B cell (primary cell): Measurements from ENCODE around the gene TARS2. TPM values are rescaled to one million over a fixed set of nuclear protein-coding genes. Genes with fewer than 3 reads are reported as not detected.

Source experiments
- ATAC-seq: fragments of 200-7000 bp; cut with Tn5 transposase; one replicate; pipeline ENCODE4 v1.10.0; 2021; ENCODE audit warnings: low read depth, mild to moderate bottlenecking, moderate number of reproducible peaks, moderate library complexity
- CTCF ChIA-PET: fragments of 350-600 bp; sonication (Branson Sonifier 250); formaldehyde crosslinking; loops from one replicate; lab custom pipeline; 2021; ENCODE audit warnings: antibody characterized with exemption, inconsistent platforms; lab: Charles Lee
- POLR2A ChIA-PET: fragments of 350-600 bp; sonication (Branson Sonifier 250); formaldehyde crosslinking; loops from one replicate; lab custom pipeline; 2021; ENCODE audit warnings: antibody characterized with exemption; lab: Charles Lee
- DNase-seq: peaks from one replicate; pipeline ENCODE4 v3.0.0; 2013
- H2AFZ ChIP-seq: 2 replicates; pipeline ENCODE4 v1.6.1; 2012; ENCODE audit warnings: mild to moderate bottlenecking, low read depth, low read length; ENCODE audit not compliant: insufficient read depth, poor library complexity, severe bottlenecking
- H3K27ac ChIP-seq, 2 donors: 1 replicate in 1 of 2; 2 replicates in 1 of 2; pipeline ENCODE4 v1.5.1; 2012 to 2013; ENCODE audit warnings: low read length in 2 of 2, mild to moderate bottlenecking in 2 of 2, moderate library complexity in 1 of 2
- H3K27me3 ChIP-seq, 4 experiments: fragments of 200-600 bp in 1 of 4; sonication (generic) in 1 of 4; replicated peaks in 1 of 4; 1 replicate in 2 of 4; 2 replicates in 2 of 4; pipeline versions ENCODE4 v1.6.1 to v1.7.0; 2013 to 2016; ENCODE audit warnings: low read length in 3 of 4, mild to moderate bottlenecking in 2 of 4, mixed read lengths in 1 of 4, moderate library complexity in 1 of 4; ENCODE audit not compliant: insufficient read depth in 4 of 4, control insufficient read depth in 3 of 4; ENCODE audit errors: control extremely low read depth in 1 of 4
- H3K36me3 ChIP-seq, 2 experiments: replicated peaks in 1 of 2; 1 replicate in 1 of 2; 2 replicates in 1 of 2; pipeline versions ENCODE4 v1.6.1 to v1.7.1; 2013; ENCODE audit warnings: low read length in 1 of 2; ENCODE audit not compliant: insufficient read depth in 2 of 2, control insufficient read depth in 1 of 2; ENCODE audit errors: control extremely low read depth in 1 of 2, extremely low read depth in 1 of 2
- H3K4me1 ChIP-seq, 2 donors: fragments of 200-600 bp in 1 of 2; sonication (generic) in 1 of 2; 1 replicate in 1 of 2; 2 replicates in 1 of 2; pipeline versions ENCODE4 v1.5.1 to v1.6.1; 2013 to 2017; ENCODE audit warnings: low read length in 2 of 2; ENCODE audit not compliant: control insufficient read depth in 2 of 2, insufficient read depth in 2 of 2
- H3K4me2 ChIP-seq: replicated peaks from 2 replicates; pipeline ENCODE3; 2012; ENCODE audit warnings: mild to moderate bottlenecking, low read depth, low read length; ENCODE audit not compliant: poor library complexity, severe bottlenecking
- H3K4me3 ChIP-seq, 5 experiments: fragments of 200-600 bp in 1 of 5; sonication (generic) in 1 of 5; 1 replicate in 3 of 5; 2 replicates in 2 of 5; pipeline versions ENCODE4 v1.5.1 to v1.7.0; 2011 to 2016; ENCODE audit warnings: low read length in 4 of 5, mild to moderate bottlenecking in 4 of 5, low read depth in 2 of 5, control low read depth in 1 of 5, moderate library complexity in 1 of 5; ENCODE audit not compliant: insufficient read depth in 1 of 5; ENCODE audit errors: control extremely low read depth in 1 of 5, extremely low read depth in 1 of 5
- H3K79me2 ChIP-seq: fragments of 200-600 bp; sonication (generic); one replicate; pipeline ENCODE4 v1.6.0; 2016; ENCODE audit warnings: low read length; ENCODE audit not compliant: control insufficient read depth, insufficient read depth
- H3K9ac ChIP-seq: fragments of 200-600 bp; sonication (generic); 2 replicates; pipeline ENCODE4 v1.6.1; 2017; ENCODE audit warnings: mild to moderate bottlenecking, low read length, moderate library complexity
- H3K9me3 ChIP-seq, 3 donors: one replicate each; pipeline versions ENCODE4 v1.6.1 to v1.7.1; 2013; ENCODE audit warnings: low read length in 2 of 3; ENCODE audit not compliant: control insufficient read depth in 2 of 3, insufficient read depth in 1 of 3; ENCODE audit errors: control extremely low read depth in 1 of 3
- H4K20me1 ChIP-seq: 2 replicates; pipeline ENCODE4 v1.6.0; 2012; ENCODE audit warnings: mild to moderate bottlenecking, low read length; ENCODE audit not compliant: insufficient read depth, control insufficient read depth, poor library complexity, severe bottlenecking
- H3K27ac Mint-ChIP-seq: one replicate; pipeline ENCODE4 v1.8.0; 2021; ENCODE audit warnings: mixed read lengths
- H3K27me3 Mint-ChIP-seq: one replicate; pipeline ENCODE4 v1.8.0; 2021; ENCODE audit warnings: mixed read lengths
- H3K4me1 Mint-ChIP-seq: one replicate; pipeline ENCODE4 v1.8.0; 2021; ENCODE audit warnings: mixed read lengths
- H3K4me3 Mint-ChIP-seq: one replicate; pipeline ENCODE4 v1.8.0; 2021; ENCODE audit warnings: mixed read lengths
- H3K9me3 Mint-ChIP-seq: one replicate; pipeline ENCODE4 v1.8.0; 2022; ENCODE audit warnings: mixed read lengths; ENCODE audit not compliant: insufficient read depth
- CTCF ChIP-seq: fragments of 200-600 bp; IDR thresholded peaks from one replicate; pipeline ENCODE4 v1.8.0; 2022; ENCODE audit warnings: antibody characterized with exemption, mild to moderate bottlenecking
- EZH2 ChIP-seq: IDR thresholded peaks from 2 replicates; pipeline ENCODE4 v1.6.1; 2012; ENCODE audit warnings: borderline replicate concordance, low read depth, mild to moderate bottlenecking, moderate library complexity, low read length; ENCODE audit not compliant: insufficient read depth, poor library complexity, severe bottlenecking
- WGBS: methylation state at CpG from one replicate; pipeline ENCODE4 v1.1.5; 2013; ENCODE audit warnings: missing lambda C conversion rate; ENCODE audit not compliant: insufficient coverage; 5-methylcytosine and 5-hydroxymethylcytosine counted together
- intact Hi-C: fragments of 100-400 bp; cut with micrococcal nuclease; formaldehyde crosslinking; loops from one replicate; pipeline ENCODE4 v1.10.0; 2022
- polyA plus RNA-seq: library from polyadenylated mRNA; depleted of rRNA; stranded (reverse); fragments of >200 nt; gene quantifications from 2 replicates; pipeline ENCODE4 v1.2.3, GENCODE V29; 2012
- total RNA-seq, 2 donors: library from RNA; stranded (reverse); fragments of 120-200 nt in 1 of 2; gene quantifications; 1 replicate in 1 of 2; 2 replicates in 1 of 2; pipeline versions ENCODE4 v1.2.3 to v1.2.4, GENCODE V29; 2013 to 2022

The TARS2 gene
- total and polyA plus RNA-seq, 2 donors (not counting 1 experiment from before 2014, with no cell fraction given), result 42.2 to 53.6 TPM

DNA sequence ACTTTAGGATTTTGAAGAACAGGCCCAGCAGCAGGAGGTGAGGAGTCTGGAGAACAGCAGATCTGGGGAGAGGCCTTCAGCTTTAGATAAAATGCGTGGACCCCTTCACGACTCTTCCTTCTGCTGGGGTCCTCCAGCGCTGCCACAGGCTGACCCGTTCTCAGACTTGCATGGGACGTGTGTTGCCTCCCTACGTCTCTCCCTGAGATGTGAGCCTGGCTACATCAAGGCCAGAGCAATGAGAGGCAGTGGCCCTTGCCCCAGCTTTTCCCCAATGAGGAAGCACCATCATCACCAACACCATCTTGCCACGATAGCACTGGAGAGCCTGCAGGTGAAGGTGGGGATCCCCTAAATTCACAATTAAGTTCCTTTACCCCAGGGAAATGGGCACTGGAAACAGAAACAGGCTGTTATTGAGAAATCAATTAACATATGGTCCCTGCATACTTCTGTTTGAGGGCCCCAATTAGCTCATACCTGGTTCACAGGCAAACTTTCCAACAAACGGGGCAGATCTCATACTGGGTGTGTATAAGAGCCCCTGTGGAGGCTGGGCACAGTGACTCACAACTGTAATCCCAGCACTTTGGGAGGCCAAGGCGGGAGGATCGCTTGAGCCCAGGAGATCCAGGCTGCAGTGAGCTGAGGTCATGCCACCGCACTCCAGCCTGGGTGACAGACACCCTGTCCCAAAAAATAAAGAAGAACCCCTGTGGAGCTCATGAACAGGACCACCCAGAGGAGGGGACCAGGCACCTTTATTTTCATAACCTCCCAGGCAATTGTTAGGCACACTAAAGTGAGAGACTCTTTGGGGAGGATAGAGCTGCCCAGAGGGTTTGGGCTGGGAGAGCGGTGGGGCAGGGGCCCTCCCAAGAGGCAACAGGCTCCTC lies 49.9 kb downstream of the TARS2 start:
- CTCF ChIA-PET, result interaction anchor here (1.4 kb wide), 1 partner anchor 24 kb away, joined by 4 read pairs; no protein-coding TSS in a partner anchor

More for the DNA sequence above, 49.9 kb downstream of the TARS2 start:
- no peak overlapping the region for H3K4me3 Mint-ChIP-seq
- no peak for TF ChIP-seq EZH2
- TF ChIP-seq CTCF, result no peak
- no peak overlapping the region for H3K4me2 ChIP-seq
- POLR2A ChIA-PET, result interaction anchor here (0.6 kb wide), 1 partner anchor 35 kb away, joined by 6 read pairs; no protein-coding TSS in a partner anchor
- H3K4me1 Mint-ChIP-seq, result no peaks in the 10 kb centered on the region
- H3K9me3 ChIP-seq, result no peaks in the 10 kb centered on the region
- H3K79me2 ChIP-seq, result no peaks in the 10 kb centered on the region
- WGBS, result over 99% methylated on average over 10 of the region's 12 CpGs
- no peaks in the 10 kb centered on the region for H4K20me1 ChIP-seq
- H3K27me3 ChIP-seq, result no peaks in the 10 kb centered on the region
- no peaks in the 10 kb centered on the region for H3K9me3 Mint-ChIP-seq
- no peak overlapping the region for H3K27ac Mint-ChIP-seq
- H3K27ac ChIP-seq, result no peak overlapping the region
- no peak overlapping the region for H3K9ac ChIP-seq
- no peaks in the 10 kb centered on the region for H3K36me3 ChIP-seq
- no peak for ATAC-seq
- no peak for DNase-seq
- intact Hi-C loops, result no loop called here
- H3K4me1 ChIP-seq, result no peaks in the 10 kb centered on the region
- no peak overlapping the region for H3K4me3 ChIP-seq
- no peak overlapping the region for H2AFZ ChIP-seq
- no peaks in the 10 kb centered on the region for H3K27me3 Mint-ChIP-seq
